Measurements from ENCODE around the gene ZNF722. TPM values are rescaled to one million over a fixed set of nuclear protein-coding genes. Genes with fewer than 3 reads are reported as not detected.
"Not testable (repeated sequence)": the region's sequence is repeated elsewhere in the genome, so short reads cannot be mapped to it uniquely, and the experiment has no call there.

ZNF722 gene
- not detected in 2 replicates for total RNA-seq (2014; rRNA removed; shearing (Covaris generic))

DNA sequence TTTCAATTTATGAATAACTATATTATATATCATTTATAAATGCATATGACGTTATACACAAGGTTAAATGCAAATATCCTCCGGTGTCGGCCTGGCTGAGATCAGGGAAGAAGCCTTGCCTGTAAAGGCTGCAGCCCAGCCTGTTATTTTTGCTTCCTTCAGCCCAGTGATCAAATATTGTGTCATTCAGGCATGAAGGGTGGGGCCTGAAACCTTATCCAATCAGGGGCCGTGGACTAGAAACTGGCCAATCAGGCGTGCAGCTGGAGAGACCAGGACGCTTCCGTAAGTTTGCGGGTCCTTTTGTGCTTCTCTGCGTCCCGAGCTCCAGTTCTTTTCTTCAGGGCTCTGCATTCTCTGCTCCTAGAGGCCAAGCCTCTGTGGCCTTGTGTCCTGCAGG lies at the start of gene ZNF722:
ZNF722 (plus strand) TSS at position 301 of the 400 bp plus-strand sequence. CDS start 113 bp downstream, outside the sequence.
- no peak for DNase-seq (ENCODE audit: low read depth)

DNA sequence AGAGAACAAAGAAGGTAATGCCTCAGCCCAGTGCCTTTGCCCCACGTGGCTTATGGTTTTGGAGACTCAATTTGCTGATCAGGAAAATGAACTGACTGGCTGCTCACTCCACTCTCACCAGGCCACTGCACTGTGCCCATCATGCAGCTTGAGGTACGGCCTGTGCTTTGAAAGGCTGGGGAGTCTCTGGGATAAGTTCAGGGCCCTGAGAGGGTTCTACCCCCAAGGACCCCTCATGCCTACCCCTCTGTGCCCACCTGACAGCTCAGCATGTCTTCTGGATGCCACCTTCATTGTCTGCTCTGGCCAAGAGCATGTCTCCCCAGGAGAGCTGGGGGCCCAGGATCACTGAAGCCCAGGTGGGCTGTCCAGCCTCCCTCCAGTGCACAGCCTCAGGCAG lies 45.5 kb upstream of the ZNF722 start:
- no peak for DNase-seq (ENCODE audit: low read depth)

DNA sequence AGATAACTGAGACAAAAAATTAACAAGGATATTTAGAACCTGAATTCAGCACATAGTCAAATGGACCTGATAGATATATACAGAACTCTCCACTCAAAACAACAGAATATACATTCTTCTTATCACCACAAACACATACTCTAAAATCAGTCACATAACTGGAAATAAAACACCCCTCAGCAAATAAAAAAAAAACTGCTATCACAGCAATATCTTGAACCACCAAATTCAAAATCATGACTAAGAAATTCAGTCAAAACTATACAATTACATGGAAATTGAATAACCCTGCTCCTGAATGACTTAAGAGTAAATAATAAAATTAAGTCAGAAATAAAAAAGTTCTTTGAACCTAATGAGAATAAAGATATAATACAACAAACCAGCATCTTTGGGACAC lies 30.0 kb upstream of the ZNF722 start:
- no peak for DNase-seq (ENCODE audit: low read depth)

DNA sequence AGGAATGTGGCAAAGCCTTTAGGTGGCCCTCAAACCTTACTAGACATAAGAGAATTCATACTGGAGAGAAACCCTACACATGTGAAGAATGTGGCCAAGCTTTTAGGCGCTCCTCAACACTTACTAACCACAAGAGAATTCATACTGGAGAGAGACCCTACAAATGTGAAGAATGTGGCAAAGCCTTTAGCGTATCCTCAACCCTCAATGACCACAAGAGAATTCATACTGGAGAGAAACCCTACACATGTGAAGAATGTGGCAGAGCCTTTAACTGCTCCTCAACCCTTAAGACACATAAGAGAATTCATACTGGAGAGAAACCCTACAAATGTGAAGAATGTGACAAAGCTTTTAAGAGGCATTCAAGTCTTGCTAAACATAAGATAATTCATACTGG lies 16.8 kb downstream of the ZNF722 start:
- not testable (repeated sequence) for DNase-seq (ENCODE audit: low read depth)

DNA sequence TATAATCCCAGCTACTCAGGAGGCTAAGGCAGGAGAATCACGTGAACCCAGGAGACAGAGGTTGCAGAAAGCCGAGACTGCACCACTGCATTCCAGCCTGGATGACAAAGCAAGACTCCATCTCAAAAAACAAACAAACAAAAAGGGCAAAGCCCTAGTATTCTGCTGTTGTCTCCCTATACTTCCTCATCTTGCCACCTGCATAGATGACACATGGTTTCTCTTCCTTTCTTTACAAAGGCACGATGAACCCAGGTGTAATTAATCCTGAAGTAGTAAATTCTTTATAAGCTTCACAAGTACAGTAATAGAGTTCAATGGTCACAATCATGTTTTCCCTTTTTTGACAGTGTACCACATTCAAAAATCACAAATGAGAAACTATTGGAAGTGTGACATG lies 36.7 kb downstream of the ZNF722 start:
- DNase-seq (ENCODE audit: low read depth), result no peak

DNA sequence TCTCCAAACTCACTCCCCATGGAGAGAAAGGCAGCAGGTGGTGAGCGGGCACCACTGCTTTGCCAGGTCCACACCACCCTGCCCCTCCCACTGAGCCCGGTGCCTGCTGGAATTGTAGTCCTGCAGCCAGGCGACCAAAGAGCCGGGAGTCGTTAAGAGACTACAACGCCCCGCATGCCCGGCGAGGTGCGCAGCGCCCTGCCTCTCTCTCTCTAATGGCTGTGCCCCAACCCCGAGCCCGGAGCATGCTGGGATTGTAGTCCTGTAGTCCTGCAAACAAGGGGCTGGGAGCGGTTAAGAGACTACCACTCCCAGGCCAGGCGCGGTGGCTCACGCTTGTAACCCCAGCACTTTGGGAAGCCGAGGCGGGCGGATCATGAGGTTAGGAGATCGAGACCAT lies 38.4 kb downstream of the ZNF722 start:
- DNase-seq (ENCODE audit: low read depth), result no peak

DNA sequence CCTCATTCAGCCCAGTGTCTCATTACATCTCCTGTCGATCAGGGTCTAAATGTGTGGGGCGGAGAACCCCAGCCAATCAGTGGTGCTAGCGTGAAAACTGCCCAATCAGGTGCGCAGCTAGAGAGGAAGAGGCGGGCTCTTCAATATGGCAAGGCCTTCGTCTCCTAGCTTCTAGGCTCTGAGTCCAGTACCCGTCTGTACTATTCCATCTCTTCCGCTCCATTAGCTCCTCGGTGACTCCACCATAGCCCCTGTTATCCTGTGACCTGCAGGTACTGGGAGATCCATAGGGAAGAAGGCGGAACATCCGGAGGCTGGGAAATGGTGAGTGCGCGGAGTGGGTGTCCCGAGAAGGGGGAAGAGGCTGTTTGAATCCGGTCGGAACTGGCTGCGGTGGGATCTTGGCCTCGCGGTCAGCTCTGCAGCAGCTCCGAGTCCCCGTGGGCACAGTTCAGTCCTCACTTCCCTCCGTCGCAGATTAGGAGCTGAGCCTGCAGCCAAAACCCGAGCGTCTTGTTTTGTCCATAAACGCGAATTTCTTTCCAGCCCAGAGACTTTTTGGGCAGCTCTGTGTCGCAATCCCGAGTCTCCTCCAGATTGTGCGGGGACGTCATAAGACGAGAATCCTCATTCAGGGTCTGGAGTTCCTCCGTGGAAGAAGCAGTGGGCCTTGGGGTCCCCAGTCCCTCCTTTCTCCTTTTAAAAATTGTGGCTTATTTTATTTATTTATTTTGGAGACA lies 46.8 kb downstream of the ZNF722 start, which contains the start of gene ZNF727:
ZNF727 (plus strand) TSS at position 134 of the 740 bp plus-strand sequence; CDS start at position 322, 188 bp downstream.
- no peak for DNase-seq (ENCODE audit: low read depth)

DNA sequence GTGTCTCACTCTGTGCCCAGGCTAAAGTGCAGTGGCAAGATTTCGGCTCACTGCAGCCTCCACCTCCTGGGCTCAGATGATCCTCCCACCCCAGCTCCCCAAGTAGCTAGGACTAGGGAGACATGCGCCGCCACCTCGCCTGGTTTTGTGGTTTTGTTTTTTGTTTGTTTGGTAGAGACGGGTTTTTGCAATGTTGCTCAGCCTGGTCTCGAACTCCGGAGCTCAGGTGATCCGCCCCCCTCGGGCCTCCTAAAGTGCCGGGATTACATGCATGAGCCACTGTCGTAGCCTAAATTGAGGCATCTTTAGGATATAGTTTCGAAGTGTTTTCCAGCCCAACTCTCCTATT lies 47.4 kb downstream of the ZNF722 start:
- no peak for DNase-seq (ENCODE audit: low read depth)

Other genes starting within 250 kb of the ZNF722 start
- not detected in 2 replicates for gene ZNF727, start 46.6 kb downstream of the ZNF722 start, total RNA-seq (2014; rRNA removed; shearing (Covaris generic))
- not detected in 2 replicates for gene ZNF735, start 208.4 kb downstream of the ZNF722 start, total RNA-seq (2014; rRNA removed; shearing (Covaris generic))
- not detected in 2 replicates for gene ZNF679, start 229.6 kb downstream of the ZNF722 start, total RNA-seq (2014; rRNA removed; shearing (Covaris generic))

All from Daoy (cell line).